ENCODE results near the gene GSTM4. TPM values are rescaled to one million over a fixed set of nuclear protein-coding genes. Genes with fewer than 3 reads are reported as not detected.

GSTM4 gene
- total RNA-seq, 3 donors from 2014 or later (not counting 1 experiment from before 2014, with no cell fraction given) = 20.5 to 48.8 (median 47.1) TPM

DNA sequence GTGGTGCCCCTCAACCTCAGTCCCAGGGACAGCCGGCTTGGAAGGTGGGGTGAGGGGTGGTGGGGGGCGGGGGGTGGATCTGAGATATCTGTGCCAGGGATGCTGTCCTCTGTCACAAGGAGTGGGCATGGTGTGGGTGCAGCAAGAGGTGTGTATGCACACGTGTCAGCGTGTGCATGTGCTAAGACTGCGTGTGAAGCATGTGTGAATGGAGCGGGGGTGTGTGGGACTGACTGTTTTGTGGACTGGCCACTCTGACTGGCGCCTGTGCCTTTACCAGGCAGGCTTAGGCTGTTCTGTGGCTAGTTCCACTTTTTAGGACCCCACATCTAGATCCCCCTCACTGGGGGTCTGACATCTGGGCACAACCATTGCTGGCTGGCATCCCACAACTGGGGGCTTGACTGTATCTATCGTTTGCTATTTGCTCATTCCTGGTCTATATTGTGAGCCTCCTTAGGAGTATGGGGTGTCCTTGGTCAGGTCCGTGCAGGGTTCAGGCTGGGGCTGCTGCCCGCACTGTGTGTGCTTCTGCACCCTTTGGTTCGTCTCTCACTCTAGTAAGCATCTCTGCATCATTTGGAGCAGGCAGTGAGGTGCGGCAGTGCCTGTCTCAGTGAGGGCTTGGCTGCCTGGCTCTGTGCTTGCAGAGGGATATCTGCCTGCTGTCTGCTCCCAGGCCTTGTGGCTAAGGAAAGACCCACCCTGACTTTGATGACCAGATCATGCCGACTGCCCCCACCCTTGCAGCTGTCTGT, 34.3 kb upstream of the GSTM4 start:
- Histone ChIP-seq H3K27me3 (ENCODE audit: control insufficient read depth, insufficient read depth, low read length) (no peaks in the 10 kb centered on the region), H3K36me3 (ENCODE audit: control insufficient read depth, insufficient read depth, low read length) (peaks cover 8% of the 10 kb centered on the region), H3K4me3 (ENCODE audit: low read length) (peak overlapping the region; percentile 76), H3K9me3 (ENCODE audit: control insufficient read depth, insufficient read depth, low read length) (no peaks in the 10 kb centered on the region), H3K4me1 (ENCODE audit: control insufficient read depth, insufficient read depth, low read length) (peaks cover 64% of the 10 kb centered on the region), H3K27ac (ENCODE audit: low read length) (peak overlapping the region; percentile 89)
- TF ChIP-seq CTCF (IDR thresholded peaks at IDR 0.05) = no peak
- Mint-ChIP-seq H3K4me3 (peak overlapping the region; percentile 99), H3K36me3 (no peaks in the 10 kb centered on the region), H3K9me3 (no peaks in the 10 kb centered on the region), H3K4me1 (peaks cover 39 to 69% of the 10 kb centered on the region in 2 donors), H3K27me3 (ENCODE audit: low read depth in 2 of 2) (peaks cover 0 to under 1% of the 10 kb centered on the region in 2 donors), H3K27ac (peak overlapping the region; percentile 93 to 99)
- intact Hi-C loops (cut with micrococcal nuclease) = loop anchor here (1.0 kb wide), 1 partner anchor 73 kb away; the partner anchor contains the start of gene GNAI3
- peak in 1 of 3 donors; percentile 8 for ATAC-seq
- DNase-seq = peak; percentile 24 to 47
- 30% methylated on average over 13 of the region's 13 CpGs for WGBS (ENCODE audit: insufficient coverage)

DNA sequence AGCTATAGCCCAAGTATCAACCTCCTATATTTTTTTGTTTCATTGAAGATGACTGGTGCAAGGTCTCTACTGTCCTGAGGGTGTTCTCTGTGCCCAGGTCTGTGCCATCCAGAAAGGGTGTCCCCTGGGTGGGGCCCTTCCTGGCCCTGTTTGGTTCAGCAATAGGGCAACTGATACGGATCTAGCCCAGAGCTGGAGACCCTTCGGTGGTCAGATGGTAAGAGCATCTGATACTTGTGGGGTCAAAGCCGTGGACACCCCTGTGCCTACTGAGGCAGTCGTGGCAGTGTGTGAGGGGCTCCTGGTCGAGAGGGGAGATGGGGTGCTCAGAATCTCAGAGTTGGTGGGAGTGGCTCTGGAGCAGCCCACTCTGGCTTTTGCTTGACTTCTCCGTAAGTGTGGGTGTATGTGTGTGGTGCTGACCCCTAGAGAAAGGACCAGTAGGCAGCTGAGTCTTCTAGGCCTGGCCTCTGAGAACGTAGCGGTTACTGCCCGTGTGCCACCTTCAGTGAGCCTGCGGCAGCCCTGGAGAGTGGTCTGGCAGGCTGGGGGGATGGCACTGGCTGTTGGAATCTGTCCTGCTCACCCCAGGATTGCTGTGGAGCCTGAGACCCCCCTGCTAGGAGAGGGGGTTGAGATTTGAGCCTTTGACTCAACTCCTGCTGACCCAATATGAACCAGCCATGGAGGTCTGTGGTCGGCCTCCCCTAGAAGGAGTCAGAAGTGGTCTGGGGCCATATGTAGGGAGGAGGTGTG, 33.6 kb upstream of the GSTM4 start:
- DNase-seq = no peak
- Histone ChIP-seq H3K27me3 (ENCODE audit: control insufficient read depth, insufficient read depth, low read length) (no peaks in the 10 kb centered on the region), H3K4me1 (ENCODE audit: control insufficient read depth, insufficient read depth, low read length) (peaks cover 58% of the 10 kb centered on the region), H3K4me3 (ENCODE audit: low read length) (no peak overlapping the region), H3K36me3 (ENCODE audit: control insufficient read depth, insufficient read depth, low read length) (peaks cover 15% of the 10 kb centered on the region), H3K9me3 (ENCODE audit: control insufficient read depth, insufficient read depth, low read length) (no peaks in the 10 kb centered on the region), H3K27ac (ENCODE audit: low read length) (no peak overlapping the region)
- Mint-ChIP-seq H3K36me3 (no peaks in the 10 kb centered on the region), H3K4me1 (peaks cover 39 to 69% of the 10 kb centered on the region in 2 donors), H3K27me3 (ENCODE audit: low read depth in 2 of 2) (no peaks in the 10 kb centered on the region), H3K27ac (peak overlapping the region; percentile 93 to 99), H3K9me3 (no peaks in the 10 kb centered on the region), H3K4me3 (peak overlapping the region; percentile 99)
- no peak for ATAC-seq
- no peak for TF ChIP-seq CTCF (IDR thresholded peaks at IDR 0.05)
- WGBS (ENCODE audit: insufficient coverage) = 83% methylated on average over 11 of the region's 11 CpGs
- intact Hi-C loops (cut with micrococcal nuclease) = no loop called here

GRCh38 chr1:109622895-109623294, 33.0 kb upstream of the GSTM4 start:
- Mint-ChIP-seq H3K27ac (peak overlapping the region in 1 of 2 donors; percentile 99), H3K9me3 (no peaks in the 10 kb centered on the region), H3K27me3 (ENCODE audit: low read depth in 2 of 2) (no peaks in the 10 kb centered on the region), H3K36me3 (no peaks in the 10 kb centered on the region), H3K4me3 (no peak overlapping the region), H3K4me1 (peaks cover 39 to 69% of the 10 kb centered on the region in 2 donors)
- H3K9me3 ChIP-seq (ENCODE audit: control insufficient read depth, insufficient read depth, low read length) = no peaks in the 10 kb centered on the region
- 92% methylated on average over 3 of the region's 3 CpGs for WGBS (ENCODE audit: insufficient coverage)
- H3K36me3 ChIP-seq (ENCODE audit: control insufficient read depth, insufficient read depth, low read length) = peaks cover 21% of the 10 kb centered on the region
- intact Hi-C loops (cut with micrococcal nuclease) = no loop called here
- no peak overlapping the region for H3K4me3 ChIP-seq (ENCODE audit: low read length)
- DNase-seq = no peak
- H3K27ac ChIP-seq (ENCODE audit: low read length) = no peak overlapping the region
- ATAC-seq = no peak
- TF ChIP-seq CTCF (IDR thresholded peaks at IDR 0.05) = no peak
- H3K4me1 ChIP-seq (ENCODE audit: control insufficient read depth, insufficient read depth, low read length) = peaks cover 58% of the 10 kb centered on the region
- H3K27me3 ChIP-seq (ENCODE audit: control insufficient read depth, insufficient read depth, low read length) = no peaks in the 10 kb centered on the region
